ENCODE data around the gene RTKN2.
"Not testable (repeated sequence)": the region's sequence is repeated elsewhere in the genome, so short reads cannot be mapped to it uniquely, and the experiment has no call there.

DNA sequence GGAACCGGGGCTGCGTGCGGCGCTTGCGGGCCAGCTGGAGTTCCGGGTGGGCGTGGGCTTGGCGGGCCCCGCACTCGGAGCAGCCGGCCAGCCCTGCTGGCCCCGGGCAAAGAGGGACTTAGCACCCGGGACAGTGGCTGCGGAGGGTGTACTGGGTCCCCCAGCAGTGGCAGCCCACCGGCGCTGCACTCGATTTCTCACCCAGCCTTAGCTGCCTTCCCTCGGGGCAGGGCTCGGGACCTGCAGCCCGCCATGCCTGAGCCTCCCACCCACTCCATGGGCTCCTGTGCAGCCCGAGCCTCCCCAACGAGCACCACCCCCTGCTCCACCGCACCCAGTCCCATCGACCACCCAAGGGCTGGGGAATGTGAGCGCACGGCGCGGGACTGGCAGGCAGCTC is 11.7 kb upstream of the RTKN2 start:
- TF ChIP-seq, protein P1, sequence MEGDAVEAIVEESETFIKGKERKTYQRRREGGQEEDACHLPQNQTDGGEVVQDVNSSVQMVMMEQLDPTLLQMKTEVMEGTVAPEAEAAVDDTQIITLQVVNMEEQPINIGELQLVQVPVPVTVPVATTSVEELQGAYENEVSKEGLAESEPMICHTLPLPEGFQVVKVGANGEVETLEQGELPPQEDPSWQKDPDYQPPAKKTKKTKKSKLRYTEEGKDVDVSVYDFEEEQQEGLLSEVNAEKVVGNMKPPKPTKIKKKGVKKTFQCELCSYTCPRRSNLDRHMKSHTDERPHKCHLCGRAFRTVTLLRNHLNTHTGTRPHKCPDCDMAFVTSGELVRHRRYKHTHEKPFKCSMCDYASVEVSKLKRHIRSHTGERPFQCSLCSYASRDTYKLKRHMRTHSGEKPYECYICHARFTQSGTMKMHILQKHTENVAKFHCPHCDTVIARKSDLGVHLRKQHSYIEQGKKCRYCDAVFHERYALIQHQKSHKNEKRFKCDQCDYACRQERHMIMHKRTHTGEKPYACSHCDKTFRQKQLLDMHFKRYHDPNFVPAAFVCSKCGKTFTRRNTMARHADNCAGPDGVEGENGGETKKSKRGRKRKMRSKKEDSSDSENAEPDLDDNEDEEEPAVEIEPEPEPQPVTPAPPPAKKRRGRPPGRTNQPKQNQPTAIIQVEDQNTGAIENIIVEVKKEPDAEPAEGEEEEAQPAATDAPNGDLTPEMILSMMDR (IDR thresholded peaks at IDR 0.05; ENCODE audit: low read length): not testable (repeated sequence)
- TF ChIP-seq EZH2phosphoT487 (IDR thresholded peaks at IDR 0.05; ENCODE audit: low read length); EZH2 (optimal IDR thresholded peaks at IDR 0.05; ENCODE audit: low read depth, low read length): not testable (repeated sequence)

All from MM.1S (cell line).